T-helper 17 cell (primary cell): ENCODE results near the gene PTTG1IP. TPM values are rescaled to one million over a fixed set of nuclear protein-coding genes. Genes with fewer than 3 reads are reported as not detected.
A peak's percentile ranks its signal among the peaks of the same experiment; 100 is the strongest.

Experiments
- ATAC-seq: fragments of 150-1000 bp; cut with Tn5 transposase; 2 replicates; pipeline ENCODE4 v1.10.0; 2021; ENCODE audit warnings: mild to moderate bottlenecking, moderate library complexity
- DNase-seq, 3 donors: peaks; one replicate each; pipeline versions ENCODE4 v3.0.0 to v3.0.0-alpha.2; 2020 to 2021
- H3K9me3 ChIP-seq: one replicate; pipeline ENCODE4 v1.7.0; 2013; ENCODE audit warnings: low read length, mild to moderate bottlenecking; ENCODE audit not compliant: control insufficient read depth, poor library complexity, severe bottlenecking
- H3K27ac Mint-ChIP-seq: one replicate; pipeline ENCODE4 v1.8.0; 2022; ENCODE audit warnings: mild to moderate bottlenecking, moderate library complexity, mixed read lengths
- H3K27me3 Mint-ChIP-seq: one replicate; pipeline ENCODE4 v1.8.0; 2022; ENCODE audit warnings: mixed read lengths
- H3K36me3 Mint-ChIP-seq: one replicate; pipeline ENCODE4 v1.8.0; 2022; ENCODE audit warnings: low read depth, mixed read lengths
- H3K4me1 Mint-ChIP-seq: one replicate; pipeline ENCODE4 v1.8.0; 2022; ENCODE audit warnings: mild to moderate bottlenecking, mixed read lengths
- H3K4me3 Mint-ChIP-seq: one replicate; pipeline ENCODE4 v1.8.0; 2022; ENCODE audit warnings: mild to moderate bottlenecking, moderate library complexity, mixed read lengths
- total RNA-seq, 4 donors: library from RNA in 2 of 4; stranded (reverse) in 2 of 4; gene quantifications; one replicate each; pipeline ENCODE4 v1.2.3 and lab custom pipeline; 2022 to 2026

The PTTG1IP gene
- total RNA-seq, 2 donors from 2014 or later, result 98.4 to 123 TPM

DNA sequence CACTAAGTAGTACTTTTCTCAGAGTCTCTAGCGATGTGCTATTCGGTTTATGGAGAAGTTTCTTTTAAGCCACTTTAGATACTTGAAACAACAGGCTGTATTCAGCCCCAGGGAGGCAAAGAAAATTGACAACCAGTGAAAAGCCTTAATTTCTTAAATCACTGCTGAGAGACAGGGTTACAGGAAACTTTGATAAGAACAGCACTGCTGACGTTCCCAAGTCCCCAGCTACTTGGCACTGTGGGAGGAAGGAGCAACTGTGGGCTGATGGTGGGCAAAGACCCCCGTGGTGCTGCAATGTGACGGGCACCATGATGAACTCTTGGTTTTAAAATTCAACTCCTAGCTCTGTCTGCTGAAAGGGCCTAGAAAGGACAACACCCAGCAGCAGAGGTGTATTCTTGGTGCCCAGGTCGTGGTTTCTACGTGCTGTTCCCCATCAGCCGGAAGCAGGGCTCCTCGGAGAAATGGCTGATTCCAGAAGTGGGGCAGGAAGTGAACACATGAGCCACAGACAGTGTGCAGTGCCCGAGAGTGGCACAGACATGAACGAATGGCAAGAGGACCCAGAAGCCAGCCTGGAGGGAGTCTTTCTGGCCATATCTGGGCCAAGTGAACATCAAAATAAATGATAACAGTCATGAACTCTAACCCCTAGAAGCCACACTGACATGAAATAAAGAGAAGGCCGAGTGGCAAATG, 5.3 kb downstream of the PTTG1IP start:
- peak overlapping the region; percentile 98 for H3K27ac Mint-ChIP-seq
- H3K36me3 Mint-ChIP-seq, result peaks cover 2% of the 10 kb centered on the region
- H3K4me1 Mint-ChIP-seq, result peaks cover 73% of the 10 kb centered on the region
- DNase-seq, result peak; percentile 38 to 55 (median 51)
- peak; percentile 79 for ATAC-seq
- H3K9me3 ChIP-seq, result no peaks in the 10 kb centered on the region
- H3K4me3 Mint-ChIP-seq, result peak overlapping the region; percentile 90
- H3K27me3 Mint-ChIP-seq, result no peaks in the 10 kb centered on the region

DNA sequence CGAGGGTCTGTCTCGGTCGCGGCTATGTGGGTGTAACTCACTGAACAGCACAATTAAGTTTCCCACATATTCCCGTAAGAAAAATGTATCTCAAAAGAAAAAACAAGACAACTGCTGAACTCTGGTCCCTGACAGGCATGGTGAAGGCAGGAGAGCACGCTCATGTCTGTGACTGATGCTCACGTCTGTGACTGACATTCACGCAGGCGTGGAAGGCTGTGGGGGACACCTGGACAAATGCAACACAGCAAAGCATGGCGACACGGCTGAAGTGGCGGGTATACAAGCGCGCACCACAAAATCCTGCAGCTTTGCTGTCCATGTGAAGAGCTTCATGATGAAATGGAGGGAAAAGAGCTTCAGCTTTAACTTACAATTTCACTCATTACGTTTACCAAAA, 6.0 kb downstream of the PTTG1IP start:
- ATAC-seq, result no peak
- Mint-ChIP-seq H3K27ac (peak overlapping the region; percentile 98), H3K36me3 (peaks cover 2% of the 10 kb centered on the region), H3K27me3 (no peaks in the 10 kb centered on the region), H3K4me1 (peaks cover 70% of the 10 kb centered on the region), H3K4me3 (peak overlapping the region; percentile 90)
- DNase-seq, result no peak
- H3K9me3 ChIP-seq, result no peaks in the 10 kb centered on the region

DNA sequence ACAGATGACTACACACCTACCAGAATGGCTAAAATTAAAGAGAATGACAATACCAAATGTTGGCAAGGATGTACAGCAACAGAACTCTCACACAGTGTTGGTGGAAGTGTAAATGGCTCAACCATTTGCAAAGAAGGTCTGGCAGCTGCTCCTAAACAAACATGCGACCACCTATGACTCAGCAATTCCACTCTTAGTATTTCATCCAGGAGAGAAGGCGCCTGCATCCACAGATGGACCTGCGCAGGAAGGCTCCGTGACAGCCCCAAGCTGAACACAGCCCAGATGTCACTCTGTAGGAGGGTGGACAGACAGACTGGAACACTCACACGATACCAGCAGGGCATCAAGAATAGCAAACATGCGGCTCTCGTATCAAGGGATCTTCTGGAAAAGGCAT, 6.7 kb downstream of the PTTG1IP start:
- H3K27ac Mint-ChIP-seq, result peak overlapping the region; percentile 98
- no peaks in the 10 kb centered on the region for H3K9me3 ChIP-seq
- peak overlapping the region; percentile 90 for H3K4me3 Mint-ChIP-seq
- no peak for DNase-seq
- H3K4me1 Mint-ChIP-seq, result peaks cover 63% of the 10 kb centered on the region
- peaks cover 2% of the 10 kb centered on the region for H3K36me3 Mint-ChIP-seq
- no peaks in the 10 kb centered on the region for H3K27me3 Mint-ChIP-seq
- ATAC-seq, result no peak

DNA sequence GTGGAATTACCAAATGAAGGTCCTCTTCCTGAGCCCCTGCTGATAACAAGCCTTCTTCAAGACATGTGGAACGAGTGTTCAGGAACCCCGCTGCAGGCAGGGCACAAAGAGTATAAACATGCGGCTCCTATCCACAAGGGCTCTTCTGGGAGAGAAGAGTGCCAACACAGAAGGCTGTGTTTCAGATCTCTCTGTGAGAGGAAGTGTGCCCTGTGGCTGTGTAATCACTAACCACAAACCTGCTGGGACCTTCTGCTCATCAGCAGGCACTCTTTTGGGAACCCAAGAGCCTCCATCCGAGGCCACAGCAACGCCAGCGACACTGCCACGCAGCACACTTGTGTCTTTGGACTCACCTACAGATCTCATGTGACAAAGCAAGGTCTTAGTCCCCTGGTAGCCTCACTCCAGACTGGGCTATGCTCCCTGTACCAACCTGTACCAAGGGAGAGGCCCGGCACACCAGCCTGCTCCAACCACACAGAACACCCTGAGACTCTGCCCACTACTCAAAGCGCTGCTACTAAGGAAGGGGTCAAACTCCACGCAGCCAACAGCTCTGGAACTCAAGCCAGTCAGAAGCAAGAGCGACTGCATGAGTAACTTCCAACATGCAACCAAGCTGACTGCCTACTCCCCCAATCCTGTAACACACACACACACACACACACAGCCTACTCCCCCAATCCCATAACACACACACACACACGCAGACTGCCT, 7.8 kb downstream of the PTTG1IP start:
- H3K9me3 ChIP-seq, result no peaks in the 10 kb centered on the region
- Mint-ChIP-seq H3K27ac (peak overlapping the region; percentile 70), H3K36me3 (peaks cover 4% of the 10 kb centered on the region), H3K4me1 (peaks cover 59% of the 10 kb centered on the region), H3K4me3 (peak overlapping the region; percentile 90), H3K27me3 (no peaks in the 10 kb centered on the region)
- DNase-seq, result no peak
- peak; percentile 39 for ATAC-seq

DNA sequence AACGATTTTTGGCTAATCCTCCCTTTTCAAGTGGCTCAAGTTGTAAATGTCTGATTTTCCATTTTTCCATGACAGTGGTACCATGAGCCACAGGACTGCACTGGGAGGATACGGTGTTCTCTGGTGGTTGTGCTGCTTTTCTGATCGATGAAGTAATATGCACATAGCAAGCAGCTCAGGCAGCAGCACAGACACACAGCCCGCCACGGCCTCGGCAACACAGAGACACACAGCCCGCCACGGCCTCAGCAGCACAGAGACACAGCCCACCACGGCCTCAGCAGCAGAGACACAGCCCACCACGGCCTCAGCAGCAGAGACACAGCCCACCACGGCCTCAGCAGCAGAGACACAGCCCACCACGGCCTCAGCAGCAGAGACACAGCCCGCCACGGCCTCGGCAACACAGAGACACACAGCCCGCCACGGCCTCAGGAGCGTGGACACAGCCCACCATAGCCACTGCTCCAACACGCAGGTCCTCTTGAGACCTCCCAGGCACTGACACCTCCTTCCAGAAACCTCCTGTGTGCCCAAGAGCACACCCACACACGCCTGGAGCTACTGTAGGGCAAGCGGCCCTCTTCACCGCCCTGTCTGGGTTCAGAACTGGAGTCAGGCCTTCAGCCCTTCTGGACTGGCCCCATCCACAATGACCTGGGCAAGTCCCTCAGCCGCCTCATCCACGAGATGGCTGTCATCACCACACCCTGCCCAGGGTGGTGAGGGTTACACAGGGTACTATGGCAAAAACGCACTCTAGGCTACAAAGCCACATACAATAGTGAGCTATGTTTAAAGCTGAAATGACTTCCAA, 10.4 kb downstream of the PTTG1IP start:
- Mint-ChIP-seq H3K36me3 (peaks cover 4% of the 10 kb centered on the region), H3K4me1 (peaks cover 41% of the 10 kb centered on the region), H3K4me3 (no peak overlapping the region), H3K27ac (peak overlapping the region; percentile 75), H3K27me3 (no peaks in the 10 kb centered on the region)
- no peaks in the 10 kb centered on the region for H3K9me3 ChIP-seq
- DNase-seq (no peak), ATAC-seq (no peak)

DNA sequence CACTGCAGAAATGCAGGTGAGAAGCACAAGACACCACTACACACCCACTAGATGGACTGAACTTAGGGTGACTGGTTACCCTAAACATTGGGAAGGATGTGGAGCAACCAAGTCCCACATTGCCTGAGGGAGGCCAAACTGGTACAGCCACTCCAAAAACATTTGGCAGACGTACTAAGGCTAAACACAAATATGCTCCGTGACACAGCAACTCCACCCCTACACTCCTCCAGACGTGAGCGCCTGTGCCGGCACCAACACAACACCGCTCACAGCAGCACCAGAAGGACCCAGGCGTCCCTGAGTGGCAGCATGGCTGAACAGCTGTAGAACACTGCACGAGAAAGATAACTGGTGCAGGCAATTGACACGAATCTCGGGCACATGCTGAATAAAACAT, 14.7 kb downstream of the PTTG1IP start:
- DNase-seq (no peak), ATAC-seq (no peak)
- peaks cover 24% of the 10 kb centered on the region for H3K4me1 Mint-ChIP-seq
- no peaks in the 10 kb centered on the region for H3K27me3 Mint-ChIP-seq
- no peaks in the 10 kb centered on the region for H3K9me3 ChIP-seq
- H3K4me3 Mint-ChIP-seq, result no peak overlapping the region
- H3K27ac Mint-ChIP-seq, result no peak overlapping the region
- H3K36me3 Mint-ChIP-seq, result peaks cover 4% of the 10 kb centered on the region

DNA sequence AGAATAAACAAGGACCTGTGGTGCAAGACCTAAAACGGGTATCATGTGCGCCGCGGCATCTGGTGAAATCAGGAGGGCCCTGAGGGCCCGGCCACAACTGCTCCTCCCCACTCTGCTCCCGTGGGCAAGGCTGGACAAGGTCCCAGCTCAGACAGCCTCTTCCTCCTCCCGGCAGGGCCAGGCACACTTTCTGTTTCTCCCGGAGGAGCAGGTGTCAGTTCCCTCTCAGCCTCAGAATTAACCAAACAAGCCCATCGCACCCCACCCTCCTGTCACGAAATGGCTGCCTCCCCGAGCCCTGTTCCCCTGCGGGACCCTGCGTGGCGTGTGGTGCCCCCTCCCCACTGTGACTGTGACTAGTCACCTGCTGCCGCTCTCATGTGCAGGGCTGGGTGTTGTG, 15.2 kb downstream of the PTTG1IP start:
- H3K27ac Mint-ChIP-seq, result no peak overlapping the region
- DNase-seq, result no peak
- H3K36me3 Mint-ChIP-seq, result peaks cover 6% of the 10 kb centered on the region
- H3K4me3 Mint-ChIP-seq, result no peak overlapping the region
- H3K27me3 Mint-ChIP-seq, result no peaks in the 10 kb centered on the region
- H3K9me3 ChIP-seq, result no peaks in the 10 kb centered on the region
- ATAC-seq, result no peak
- peaks cover 20% of the 10 kb centered on the region for H3K4me1 Mint-ChIP-seq

DNA sequence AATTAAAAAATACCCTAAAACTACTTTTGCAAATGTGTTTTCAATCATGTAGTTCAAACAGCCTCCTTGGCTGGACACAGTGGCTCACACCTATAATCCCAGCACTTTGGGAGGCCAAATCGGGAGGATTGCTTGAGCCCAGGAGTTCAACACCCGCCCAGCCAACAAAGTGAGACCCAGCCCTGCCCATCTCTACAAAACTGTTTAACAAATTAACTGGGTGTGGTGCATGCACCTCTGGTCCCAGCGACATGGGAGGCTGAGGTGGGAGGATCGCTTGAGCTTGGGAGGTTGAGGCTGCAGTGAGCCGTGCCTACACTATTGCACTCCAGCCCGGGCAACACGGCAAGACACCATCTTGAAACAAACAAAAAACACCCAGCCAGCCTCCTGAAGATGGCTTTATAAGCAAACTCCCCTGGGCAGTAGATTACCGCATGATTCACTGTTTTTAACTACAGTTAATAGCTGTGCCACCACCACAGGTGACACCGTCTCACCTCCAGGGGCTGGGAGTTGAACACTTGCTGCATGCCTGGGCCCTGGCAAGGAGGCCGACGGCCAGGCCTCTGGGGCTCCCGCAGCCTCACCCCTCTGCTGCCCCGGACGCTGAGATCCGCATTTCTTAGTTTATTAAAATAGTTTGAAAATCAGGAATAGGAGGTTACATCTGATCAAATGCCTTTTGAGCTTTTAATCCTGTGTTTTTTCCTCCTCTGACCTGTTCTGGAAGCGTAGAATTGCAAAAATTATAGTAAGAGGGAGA, 16.2 kb downstream of the PTTG1IP start:
- peaks cover 6% of the 10 kb centered on the region for H3K36me3 Mint-ChIP-seq
- H3K27me3 Mint-ChIP-seq, result no peaks in the 10 kb centered on the region
- no peaks in the 10 kb centered on the region for H3K9me3 ChIP-seq
- ATAC-seq (no peak), DNase-seq (no peak)
- peaks cover 21% of the 10 kb centered on the region for H3K4me1 Mint-ChIP-seq
- H3K4me3 Mint-ChIP-seq, result no peak overlapping the region
- peak overlapping the region; percentile 59 for H3K27ac Mint-ChIP-seq

DNA sequence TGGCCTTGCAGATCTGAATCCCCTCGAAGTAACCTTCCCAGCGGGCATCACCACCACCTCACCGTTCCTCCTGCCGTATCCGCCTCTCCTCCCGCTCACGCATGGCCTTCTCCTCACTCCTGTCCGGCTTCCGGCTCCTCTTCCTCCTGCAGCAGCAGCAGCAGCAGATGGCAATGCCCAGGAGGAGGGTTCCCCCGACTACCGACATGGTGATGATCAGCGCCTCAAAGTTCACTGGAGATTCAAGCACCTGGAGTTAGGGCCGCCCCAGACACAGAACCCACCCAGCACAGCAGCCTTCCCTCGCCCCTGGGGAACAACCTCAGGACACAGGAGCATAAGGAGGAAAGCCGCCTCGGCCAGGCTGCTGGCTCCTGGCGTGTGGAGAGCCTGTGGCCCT, 17.4 kb downstream of the PTTG1IP start:
- H3K4me3 Mint-ChIP-seq, result no peak overlapping the region
- peaks cover 18% of the 10 kb centered on the region for H3K4me1 Mint-ChIP-seq
- H3K9me3 ChIP-seq, result no peaks in the 10 kb centered on the region
- ATAC-seq, result no peak
- peak overlapping the region; percentile 77 for H3K27ac Mint-ChIP-seq
- H3K36me3 Mint-ChIP-seq, result peaks cover 4% of the 10 kb centered on the region
- H3K27me3 Mint-ChIP-seq, result no peaks in the 10 kb centered on the region
- no peak for DNase-seq

DNA sequence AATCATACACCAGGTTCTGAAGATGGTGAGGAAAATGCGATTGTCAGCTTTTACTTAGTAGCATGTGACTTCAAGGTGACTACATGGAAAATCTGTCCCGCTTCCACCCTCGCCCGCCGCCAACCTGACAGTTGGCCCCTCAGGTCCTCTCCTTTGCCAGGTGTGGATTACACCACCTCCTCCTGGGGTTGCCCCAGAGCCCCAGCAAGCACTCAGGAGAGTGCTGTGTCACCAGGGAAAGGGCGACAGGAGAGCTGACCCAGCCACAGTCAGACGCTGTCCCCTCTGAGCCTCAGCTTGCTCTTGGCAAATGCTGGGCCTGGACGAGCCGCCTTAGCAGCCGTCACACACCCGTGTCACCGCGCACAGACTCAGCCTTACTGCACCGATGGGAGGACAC, 17.9 kb downstream of the PTTG1IP start:
- H3K9me3 ChIP-seq, result no peaks in the 10 kb centered on the region
- peak overlapping the region; percentile 77 for H3K27ac Mint-ChIP-seq
- ATAC-seq (no peak), DNase-seq (no peak)
- H3K36me3 Mint-ChIP-seq, result peaks cover 6% of the 10 kb centered on the region
- no peaks in the 10 kb centered on the region for H3K27me3 Mint-ChIP-seq
- H3K4me3 Mint-ChIP-seq, result no peak overlapping the region
- H3K4me1 Mint-ChIP-seq, result peaks cover 18% of the 10 kb centered on the region

DNA sequence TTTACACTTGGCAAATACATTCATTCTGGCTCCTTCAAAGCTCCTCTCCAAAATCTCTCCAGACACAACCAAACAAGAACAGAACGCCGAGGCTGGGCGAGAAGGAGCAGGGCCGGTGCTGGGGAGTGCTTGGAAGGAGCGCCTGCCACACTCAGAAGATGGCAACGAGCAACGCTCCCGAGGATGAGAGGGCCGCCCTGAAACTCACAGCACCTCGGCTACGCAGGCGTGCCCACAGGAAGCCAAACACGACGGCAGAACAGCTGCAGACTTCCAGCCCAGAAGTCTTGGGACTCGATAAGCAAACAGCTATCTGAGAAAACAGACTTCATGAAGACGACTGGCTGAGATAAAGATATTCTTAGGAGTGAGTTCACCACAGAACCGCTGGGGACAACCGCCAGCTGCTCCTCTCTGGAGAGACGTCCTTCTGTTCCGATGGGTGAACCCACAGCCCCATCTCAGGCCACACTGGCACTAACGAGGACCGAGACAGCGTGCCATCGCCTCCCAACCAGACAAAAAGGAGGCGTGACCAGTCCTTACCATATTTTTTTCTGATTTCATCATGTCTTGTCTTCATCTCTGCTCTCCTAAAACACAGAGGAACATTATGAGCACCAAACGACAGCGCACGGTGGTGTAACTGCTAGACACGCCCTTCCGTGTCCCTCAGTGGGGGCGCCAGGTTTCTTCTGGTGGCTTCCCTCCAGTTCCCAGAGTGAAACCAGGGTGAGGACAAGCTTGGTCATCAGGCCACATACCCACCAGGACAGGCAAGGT, 18.6 kb downstream of the PTTG1IP start:
- Mint-ChIP-seq H3K27me3 (no peaks in the 10 kb centered on the region), H3K4me1 (peaks cover 18% of the 10 kb centered on the region), H3K4me3 (no peak overlapping the region), H3K36me3 (peaks cover 6% of the 10 kb centered on the region), H3K27ac (peak overlapping the region; percentile 77)
- no peaks in the 10 kb centered on the region for H3K9me3 ChIP-seq
- ATAC-seq (peak; percentile 16), DNase-seq (no peak)

DNA sequence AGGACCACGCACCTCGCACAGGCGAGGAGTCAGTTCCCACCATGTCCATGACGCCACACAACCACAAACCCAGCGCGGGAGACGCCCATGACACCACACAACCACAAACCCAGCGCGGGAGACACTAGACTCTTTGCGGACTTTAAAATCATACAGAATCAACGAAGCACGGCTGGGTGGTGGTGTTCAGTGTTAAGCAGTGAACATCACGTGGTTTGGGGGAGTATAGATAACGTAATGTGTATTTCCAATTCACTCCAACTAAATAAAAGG, 19.2 kb downstream of the PTTG1IP start:
- ATAC-seq (no peak), DNase-seq (no peak)
- H3K36me3 Mint-ChIP-seq, result peaks cover 6% of the 10 kb centered on the region
- peaks cover 18% of the 10 kb centered on the region for H3K4me1 Mint-ChIP-seq
- H3K27ac Mint-ChIP-seq, result peak overlapping the region; percentile 77
- H3K9me3 ChIP-seq, result no peaks in the 10 kb centered on the region
- no peak overlapping the region for H3K4me3 Mint-ChIP-seq
- H3K27me3 Mint-ChIP-seq, result no peaks in the 10 kb centered on the region
